IMR-90 (cell line): Measurements from ENCODE around the gene BCAP31.

Experiments
- BHLHE40 ChIP-seq: fragments of 150-350 bp; IDR thresholded peaks from 2 replicates; pipeline ENCODE4 v1.6.1; 2016; ENCODE audit warnings: mild to moderate bottlenecking, low read depth, low read length
- CHD1 ChIP-seq: IDR thresholded peaks from 2 replicates; pipeline ENCODE4 v1.6.1; 2012; ENCODE audit warnings: low read depth, low read length, improper control_type of control experiment
- CTCF ChIP-seq: conservative IDR thresholded peaks from 2 replicates; pipeline ENCODE4 v1.5.1; 2012; ENCODE audit warnings: mild to moderate bottlenecking, low read depth, low read length, improper control_type of control experiment
- ELK1 ChIP-seq: fragments of 150-350 bp; IDR thresholded peaks from 2 replicates; pipeline ENCODE4 v1.6.1; 2016; ENCODE audit warnings: low read depth, mild to moderate bottlenecking, low read length, moderate library complexity, borderline replicate concordance
- FOS ChIP-seq: fragments of 150-350 bp; IDR thresholded peaks from 2 replicates; pipeline ENCODE4 v1.6.1; 2016; ENCODE audit warnings: low read depth, low read length
- MAFK ChIP-seq: IDR thresholded peaks from 2 replicates; pipeline ENCODE4 v1.6.1; 2012; ENCODE audit warnings: low read depth, low read length, improper control_type of control experiment
- POLR2A ChIP-seq: IDR thresholded peaks from 2 replicates; pipeline ENCODE4 v1.6.1; 2012; ENCODE audit warnings: mild to moderate bottlenecking, low read depth, low read length
- RFX5 ChIP-seq: IDR thresholded peaks from 2 replicates; pipeline ENCODE4 v1.8.0; 2012; ENCODE audit warnings: low read depth, mild to moderate bottlenecking, low read length, moderate library complexity

GRCh38 chrX:153750127-153750774 is 26.1 kb upstream of the BCAP31 start:
- no peak for TF ChIP-seq RFX5
- no peak for TF ChIP-seq CTCF
- TF ChIP-seq BHLHE40: no peak
- no peak for TF ChIP-seq CHD1
- no peak for TF ChIP-seq ELK1
- no peak for TF ChIP-seq POLR2A
- TF ChIP-seq FOS: no peak
- no peak for TF ChIP-seq MAFK
